Limb (tissue), 2 donors: ENCODE results near the gene FLYWCH1.
"Not testable (repeated sequence)": the region's sequence is repeated elsewhere in the genome, so short reads cannot be mapped to it uniquely, and the experiment has no call there.

Experiments
- DNase-seq, 2 donors: peaks; one replicate each; pipeline ENCODE4 v3.0.0-alpha.2; 2016; ENCODE audit errors: extremely low spot score in 2 of 2

The FLYWCH1 gene

GRCh38 chr16:2926650-2926999, 14.9 kb downstream of the FLYWCH1 start:
- no peak for DNase-seq

- DNase-seq, result peak; percentile 83 to 86
Measured at GRCh38 chr16:2927010-2927646, 15.4 kb downstream of the FLYWCH1 start.

- DNase-seq, result not testable (repeated sequence)
Measured at GRCh38 chr16:2928151-2928550, 16.4 kb downstream of the FLYWCH1 start.

GRCh38 chr16:2928796-2929195, 17.1 kb downstream of the FLYWCH1 start:
- no peak for DNase-seq

- no peak for DNase-seq
Measured at GRCh38 chr16:2929693-2930092, 18.0 kb downstream of the FLYWCH1 start.

- DNase-seq, result no peak
Measured at GRCh38 chr16:2930236-2930635, 18.5 kb downstream of the FLYWCH1 start.

GRCh38 chr16:2931231-2931914, 19.6 kb downstream of the FLYWCH1 start:
- not testable (repeated sequence) for DNase-seq

GRCh38 chr16:2933136-2933535, 21.4 kb downstream of the FLYWCH1 start:
- DNase-seq, result no peak

- DNase-seq, result no peak
Measured at GRCh38 chr16:2933701-2934100, 22.0 kb downstream of the FLYWCH1 start.

- DNase-seq, result no peak
Measured at GRCh38 chr16:2934450-2934849, 22.7 kb downstream of the FLYWCH1 start.

GRCh38 chr16:2936436-2937011, 24.8 kb downstream of the FLYWCH1 start:
- DNase-seq, result no peak

- no peak for DNase-seq
Measured at GRCh38 chr16:2937170-2937569, 25.4 kb downstream of the FLYWCH1 start.

- DNase-seq, result no peak
Measured at GRCh38 chr16:2938206-2938605, 26.5 kb downstream of the FLYWCH1 start.

GRCh38 chr16:2939968-2940367, 28.2 kb downstream of the FLYWCH1 start:
- DNase-seq, result no peak

GRCh38 chr16:2942045-2942444, 30.3 kb downstream of the FLYWCH1 start:
- DNase-seq, result no peak

- DNase-seq, result not testable (repeated sequence)
Measured at GRCh38 chr16:2943716-2944115, 32.0 kb downstream of the FLYWCH1 start.

GRCh38 chr16:2946649-2947048, 34.9 kb downstream of the FLYWCH1 start:
- no peak for DNase-seq

- DNase-seq, result no peak
Measured at GRCh38 chr16:2948807-2949704, 37.3 kb downstream of the FLYWCH1 start.

GRCh38 chr16:2949705-2950352, 38.1 kb downstream of the FLYWCH1 start:
- peak in 1 of 2 donors; percentile 23 for DNase-seq

GRCh38 chr16:2950353-2950724, 38.6 kb downstream of the FLYWCH1 start:
- DNase-seq, result no peak

GRCh38 chr16:2950773-2951172, 39.0 kb downstream of the FLYWCH1 start:
- DNase-seq, result no peak
